Left lung (tissue), 10 donors: ENCODE results near the gene PLCL2. TPM values are rescaled to one million over a fixed set of nuclear protein-coding genes. Genes with fewer than 3 reads are reported as not detected.

Source experiments
- ATAC-seq: fragments of 200-7000 bp; cut with Tn5 transposase; one replicate; pipeline ENCODE4 v1.9.1; 2020; ENCODE audit warnings: moderate library complexity
- DNase-seq, 4 donors: peaks; one replicate each; pipeline ENCODE4 v3.0.0-alpha.2; 2013 to 2020
- H3K27ac ChIP-seq, 2 donors: fragments of 200-600 bp; sonication (generic) in 1 of 2; one replicate each; pipeline versions ENCODE4 v1.5.0 to v1.8.0; 2020 to 2021
- H3K27me3 ChIP-seq, 2 donors: fragments of 200-600 bp; sonication (generic) in 1 of 2; one replicate each; pipeline versions ENCODE4 v1.5.0 to v1.8.0; 2020 to 2021
- H3K36me3 ChIP-seq, 2 donors: fragments of 200-600 bp; sonication (generic) in 1 of 2; one replicate each; pipeline versions ENCODE4 v1.5.0 to v1.8.0; 2020 to 2021
- H3K4me1 ChIP-seq, 2 donors: fragments of 200-600 bp; one replicate each; pipeline ENCODE4 v1.8.0; 2021
- H3K4me3 ChIP-seq, 2 donors: fragments of 200-600 bp; sonication (generic) in 1 of 2; one replicate each; pipeline versions ENCODE4 v1.5.0 to v1.8.0; 2020 to 2021; ENCODE audit warnings: mild to moderate bottlenecking in 1 of 2
- H3K9me3 ChIP-seq, 2 donors: fragments of 200-600 bp; sonication (generic) in 1 of 2; one replicate each; pipeline versions ENCODE4 v1.5.0 to v1.8.0; 2020 to 2021
- intact Hi-C, 2 donors: fragments of 100-400 bp; cut with DNase I; formaldehyde crosslinking; loops; one replicate each; pipeline versions ENCODE4 v1.11.2 to v1.14.2; 2022
- polyA plus RNA-seq, 6 donors: library from polyadenylated mRNA; unstranded; fragments of 120-200 nt; gene quantifications; one replicate each; pipeline ENCODE4 v1.2.1, GENCODE V29; 2013; ENCODE audit not compliant: insufficient read length in 6 of 6
- total RNA-seq, 2 donors: library from RNA; stranded (reverse); fragmentation: NEBNext Ultra II Directional; extraction: Animal tissue kit (Norgen Biotek cat#: 25700); gene quantifications; one replicate each; pipeline ENCODE4 v1.2.1, GENCODE V29; 2021
- TF ChIP-seq, protein P1 (sequence below), 2 donors: fragments of 200-600 bp; sonication (generic) in 1 of 2; IDR thresholded peaks; one replicate each; pipeline versions ENCODE4 v1.5.0 to v1.8.0; 2021; ENCODE audit warnings: antibody characterized with exemption in 2 of 2
- donor health status: DM: no; HTN: yes; CAD: no.
- donor health status: DM: no; HTN: no; CAD: no.

The PLCL2 gene
- total and polyA plus RNA-seq, 8 donors: 7.8 to 15.7 (median 10.1) TPM

DNA sequence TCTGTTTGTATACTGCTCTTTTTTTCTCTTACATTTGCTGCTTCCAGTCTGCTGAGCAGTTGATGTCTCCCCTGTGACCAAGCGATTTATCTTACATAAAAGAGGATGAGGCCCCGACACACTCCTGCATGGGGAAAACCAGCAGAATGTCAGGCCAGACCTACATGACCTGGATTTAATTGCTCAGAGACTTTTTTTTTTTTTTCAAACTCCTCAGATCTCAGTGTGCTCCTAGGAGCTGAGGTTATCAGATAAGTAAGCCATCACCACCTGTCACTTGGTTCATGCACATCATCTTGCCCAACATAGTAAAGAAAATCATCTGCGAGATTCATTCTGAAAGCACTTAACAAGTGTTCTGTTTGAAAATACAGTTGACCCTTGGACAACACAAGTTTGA lies 163.1 kb downstream of the PLCL2 start:
- Histone ChIP-seq H3K9me3 (no peaks in the 10 kb centered on the region), H3K27me3 (no peaks in the 10 kb centered on the region), H3K27ac (no peak overlapping the region), H3K4me1 (peaks cover 0 to 10% of the 10 kb centered on the region in 2 donors), H3K4me3 (no peak overlapping the region), H3K36me3 (peaks cover 0 to 7% of the 10 kb centered on the region in 2 donors)
- no peak for ATAC-seq
- no peak for DNase-seq
- intact Hi-C loops: no loop called here
- TF ChIP-seq, protein P1, sequence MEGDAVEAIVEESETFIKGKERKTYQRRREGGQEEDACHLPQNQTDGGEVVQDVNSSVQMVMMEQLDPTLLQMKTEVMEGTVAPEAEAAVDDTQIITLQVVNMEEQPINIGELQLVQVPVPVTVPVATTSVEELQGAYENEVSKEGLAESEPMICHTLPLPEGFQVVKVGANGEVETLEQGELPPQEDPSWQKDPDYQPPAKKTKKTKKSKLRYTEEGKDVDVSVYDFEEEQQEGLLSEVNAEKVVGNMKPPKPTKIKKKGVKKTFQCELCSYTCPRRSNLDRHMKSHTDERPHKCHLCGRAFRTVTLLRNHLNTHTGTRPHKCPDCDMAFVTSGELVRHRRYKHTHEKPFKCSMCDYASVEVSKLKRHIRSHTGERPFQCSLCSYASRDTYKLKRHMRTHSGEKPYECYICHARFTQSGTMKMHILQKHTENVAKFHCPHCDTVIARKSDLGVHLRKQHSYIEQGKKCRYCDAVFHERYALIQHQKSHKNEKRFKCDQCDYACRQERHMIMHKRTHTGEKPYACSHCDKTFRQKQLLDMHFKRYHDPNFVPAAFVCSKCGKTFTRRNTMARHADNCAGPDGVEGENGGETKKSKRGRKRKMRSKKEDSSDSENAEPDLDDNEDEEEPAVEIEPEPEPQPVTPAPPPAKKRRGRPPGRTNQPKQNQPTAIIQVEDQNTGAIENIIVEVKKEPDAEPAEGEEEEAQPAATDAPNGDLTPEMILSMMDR (IDR thresholded peaks at IDR 0.05): no peak

GRCh38 chr3:17050071-17050470 lies 165.3 kb downstream of the PLCL2 start:
- TF ChIP-seq, protein P1 (IDR thresholded peaks at IDR 0.05): no peak
- H3K36me3 ChIP-seq: peaks cover 0 to 7% of the 10 kb centered on the region in 2 donors
- no peaks in the 10 kb centered on the region for H3K27me3 ChIP-seq
- H3K9me3 ChIP-seq: peaks cover 0 to 4% of the 10 kb centered on the region in 2 donors
- no peak overlapping the region for H3K4me3 ChIP-seq
- no peak overlapping the region for H3K27ac ChIP-seq
- intact Hi-C loops: no loop called here
- no peak for ATAC-seq
- DNase-seq: no peak
- H3K4me1 ChIP-seq: peaks cover 0 to 10% of the 10 kb centered on the region in 2 donors

DNA sequence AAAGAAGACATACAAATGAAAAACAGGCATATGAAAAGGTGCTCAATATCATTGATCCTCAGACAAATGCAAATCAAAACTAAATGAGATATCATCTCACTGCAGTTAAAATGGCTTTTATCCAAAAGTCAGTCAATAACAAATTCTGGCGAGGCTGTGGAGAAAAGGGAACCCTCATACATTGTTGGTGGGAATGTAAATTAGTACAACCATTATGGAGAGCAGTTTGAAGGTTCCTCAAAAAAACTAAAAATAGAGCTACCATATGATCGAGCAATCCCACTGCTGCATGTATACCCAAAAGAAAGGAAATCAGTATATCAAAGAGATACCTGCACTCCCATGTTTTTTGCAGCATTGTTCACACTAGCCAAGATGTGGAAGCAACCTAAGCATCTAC lies 165.8 kb downstream of the PLCL2 start:
- peaks cover 0 to 5% of the 10 kb centered on the region in 2 donors for H3K36me3 ChIP-seq
- intact Hi-C loops: no loop called here
- DNase-seq (no peak), ATAC-seq (no peak)
- H3K4me3 ChIP-seq: no peak overlapping the region
- peaks cover 0 to 10% of the 10 kb centered on the region in 2 donors for H3K4me1 ChIP-seq
- TF ChIP-seq, protein P1 (IDR thresholded peaks at IDR 0.05): no peak
- no peaks in the 10 kb centered on the region for H3K27me3 ChIP-seq
- H3K9me3 ChIP-seq: peaks cover 0 to 4% of the 10 kb centered on the region in 2 donors
- H3K27ac ChIP-seq: no peak overlapping the region

GRCh38 chr3:17052363-17052762 lies 167.6 kb downstream of the PLCL2 start:
- no peaks in the 10 kb centered on the region for H3K36me3 ChIP-seq
- TF ChIP-seq, protein P1 (IDR thresholded peaks at IDR 0.05): no peak
- ATAC-seq (peak; percentile 47), DNase-seq (no peak)
- H3K27me3 ChIP-seq: no peaks in the 10 kb centered on the region
- intact Hi-C loops: no loop called here
- peaks cover 0 to 4% of the 10 kb centered on the region in 2 donors for H3K9me3 ChIP-seq
- peaks cover 0 to 10% of the 10 kb centered on the region in 2 donors for H3K4me1 ChIP-seq
- no peak overlapping the region for H3K27ac ChIP-seq
- no peak overlapping the region for H3K4me3 ChIP-seq

- TF ChIP-seq, protein P1 (IDR thresholded peaks at IDR 0.05): no peak
- no peak overlapping the region for H3K27ac ChIP-seq
- H3K4me1 ChIP-seq: peaks cover 0 to 10% of the 10 kb centered on the region in 2 donors
- no peaks in the 10 kb centered on the region for H3K36me3 ChIP-seq
- DNase-seq: no peak
- intact Hi-C loops: no loop called here
- peaks cover 0 to 4% of the 10 kb centered on the region in 2 donors for H3K9me3 ChIP-seq
- no peaks in the 10 kb centered on the region for H3K27me3 ChIP-seq
- ATAC-seq: no peak
- H3K4me3 ChIP-seq: no peak overlapping the region
These were observed 169.7 kb downstream of the PLCL2 start for GRCh38 chr3:17054301-17054981.
